Measurements from ENCODE around the gene NIPA2. TPM values are rescaled to one million over a fixed set of nuclear protein-coding genes. Genes with fewer than 3 reads are reported as not detected.
A peak's percentile ranks its signal among the peaks of the same experiment; 100 is the strongest.

Gene NIPA2
- total RNA-seq, 1 donor from 2014 or later = 51.5 TPM

DNA sequence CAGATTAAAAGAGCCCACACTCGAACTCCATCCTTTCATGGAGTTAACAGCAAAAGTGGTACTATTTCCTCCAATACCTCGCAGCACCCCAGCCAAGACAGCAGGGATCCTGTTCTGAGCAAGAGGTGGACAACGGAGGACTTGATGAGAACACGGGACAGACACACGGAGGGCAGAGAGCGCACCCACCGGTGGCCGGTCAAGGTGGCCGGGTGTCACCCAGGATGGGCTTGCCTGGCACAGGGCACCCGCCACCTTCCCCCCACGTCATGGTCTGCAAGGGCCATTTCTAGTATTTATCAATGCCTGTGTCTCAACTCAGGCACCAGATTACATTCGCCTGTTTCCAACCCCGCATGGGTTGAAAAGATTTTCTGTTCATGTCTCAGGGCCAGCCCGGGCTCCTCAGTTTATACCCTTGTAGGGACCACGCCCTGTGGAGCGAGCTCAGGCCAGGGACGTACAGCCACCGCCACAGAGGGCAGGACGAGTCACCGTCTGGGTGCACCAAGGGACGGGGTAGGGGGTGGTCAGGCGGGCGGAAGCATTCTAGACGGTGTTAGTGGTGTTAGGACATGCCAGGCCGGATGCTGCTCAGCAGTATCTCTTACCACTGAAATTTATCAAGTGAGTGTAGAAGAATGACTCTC is 77.5 kb downstream of the NIPA2 start:
- Histone ChIP-seq H3K9me3 (ENCODE audit: low read depth) (no peaks in the 10 kb centered on the region), H4K20me1 (ENCODE audit: low read depth) (no peaks in the 10 kb centered on the region), H3K4me2 (no peak overlapping the region), H3K4me1 (no peaks in the 10 kb centered on the region), H3F3A (ENCODE audit: low read depth) (no peaks in the 10 kb centered on the region), H3K27ac (no peak overlapping the region), H3K36me3 (no peaks in the 10 kb centered on the region), H3K79me2 (ENCODE audit: low read depth) (no peaks in the 10 kb centered on the region), H3K27me3 (no peaks in the 10 kb centered on the region), H3K9ac (no peak overlapping the region), H2AFZ (replicated peaks) (no peak overlapping the region), H3K4me3 (no peak overlapping the region)
- Mint-ChIP-seq H3K9me3 (no peaks in the 10 kb centered on the region), H3K27ac (peak overlapping the region; percentile 72), H3K36me3 (peaks cover 29% of the 10 kb centered on the region), H3K4me3 (no peak overlapping the region), H3K4me1 (no peaks in the 10 kb centered on the region), H3K27me3 (ENCODE audit: insufficient read depth, low read depth) (peaks cover 3% of the 10 kb centered on the region)
- TF ChIP-seq, protein P1, sequence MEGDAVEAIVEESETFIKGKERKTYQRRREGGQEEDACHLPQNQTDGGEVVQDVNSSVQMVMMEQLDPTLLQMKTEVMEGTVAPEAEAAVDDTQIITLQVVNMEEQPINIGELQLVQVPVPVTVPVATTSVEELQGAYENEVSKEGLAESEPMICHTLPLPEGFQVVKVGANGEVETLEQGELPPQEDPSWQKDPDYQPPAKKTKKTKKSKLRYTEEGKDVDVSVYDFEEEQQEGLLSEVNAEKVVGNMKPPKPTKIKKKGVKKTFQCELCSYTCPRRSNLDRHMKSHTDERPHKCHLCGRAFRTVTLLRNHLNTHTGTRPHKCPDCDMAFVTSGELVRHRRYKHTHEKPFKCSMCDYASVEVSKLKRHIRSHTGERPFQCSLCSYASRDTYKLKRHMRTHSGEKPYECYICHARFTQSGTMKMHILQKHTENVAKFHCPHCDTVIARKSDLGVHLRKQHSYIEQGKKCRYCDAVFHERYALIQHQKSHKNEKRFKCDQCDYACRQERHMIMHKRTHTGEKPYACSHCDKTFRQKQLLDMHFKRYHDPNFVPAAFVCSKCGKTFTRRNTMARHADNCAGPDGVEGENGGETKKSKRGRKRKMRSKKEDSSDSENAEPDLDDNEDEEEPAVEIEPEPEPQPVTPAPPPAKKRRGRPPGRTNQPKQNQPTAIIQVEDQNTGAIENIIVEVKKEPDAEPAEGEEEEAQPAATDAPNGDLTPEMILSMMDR (IDR thresholded peaks at IDR 0.05) = no peak
- no peak for TF ChIP-seq EZH2phosphoT487 (IDR thresholded peaks at IDR 0.05)
- TF ChIP-seq EZH2 (IDR thresholded peaks at IDR 0.05) = no peak
- no peak for DNase-seq (ENCODE audit: low spot score)

DNA sequence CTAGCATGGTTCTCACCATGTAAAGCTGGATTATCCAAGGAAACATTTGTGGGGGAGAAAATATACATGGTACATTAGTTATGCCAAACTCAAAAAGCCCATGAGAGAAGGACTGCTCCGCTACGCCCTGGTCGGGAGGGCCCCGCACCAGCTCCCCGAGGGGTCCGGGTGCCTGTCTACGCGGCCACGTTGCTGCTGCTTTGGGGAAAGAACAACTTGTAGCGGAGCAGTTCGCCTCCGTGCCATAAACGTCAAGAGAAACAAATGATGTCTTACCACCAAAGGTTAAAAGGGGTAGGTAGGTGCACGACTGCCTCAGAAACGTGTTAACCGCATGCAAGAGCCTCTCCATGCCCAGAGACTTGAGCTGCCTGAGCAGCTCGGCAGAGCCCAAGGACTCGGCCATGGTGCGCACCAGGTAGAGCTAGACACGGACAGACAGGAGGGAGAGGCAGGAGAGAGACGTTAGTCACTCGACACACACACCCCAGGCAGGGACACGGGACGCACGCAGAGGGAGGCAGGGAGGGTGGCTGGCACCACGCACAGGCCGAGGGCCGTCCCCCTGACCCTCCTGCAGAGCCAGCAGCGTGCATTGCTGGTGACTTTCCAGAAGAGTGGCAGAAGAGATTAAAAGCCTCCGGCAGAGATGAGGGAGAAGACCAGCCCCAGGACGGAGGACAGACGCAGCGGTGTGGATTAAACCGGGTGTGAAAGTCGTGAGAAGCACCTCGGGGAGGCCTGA is 78.3 kb downstream of the NIPA2 start:
- no peak overlapping the region for H3K4me3 Mint-ChIP-seq
- H3K36me3 ChIP-seq = no peaks in the 10 kb centered on the region
- H3K27me3 ChIP-seq = no peaks in the 10 kb centered on the region
- no peak for DNase-seq (ENCODE audit: low spot score)
- no peak overlapping the region for H3K4me2 ChIP-seq
- H3K9me3 Mint-ChIP-seq = no peaks in the 10 kb centered on the region
- no peaks in the 10 kb centered on the region for H3K9me3 ChIP-seq (ENCODE audit: low read depth)
- no peaks in the 10 kb centered on the region for H3K4me1 ChIP-seq
- no peaks in the 10 kb centered on the region for H3K79me2 ChIP-seq (ENCODE audit: low read depth)
- no peak overlapping the region for H3K4me3 ChIP-seq
- H4K20me1 ChIP-seq (ENCODE audit: low read depth) = no peaks in the 10 kb centered on the region
- H3K27ac ChIP-seq = no peak overlapping the region
- no peak overlapping the region for H2AFZ ChIP-seq (replicated peaks)
- TF ChIP-seq EZH2phosphoT487 (IDR thresholded peaks at IDR 0.05) (no peak), EZH2 (IDR thresholded peaks at IDR 0.05) (no peak)
- TF ChIP-seq, protein P1 (IDR thresholded peaks at IDR 0.05) = no peak
- H3F3A ChIP-seq (ENCODE audit: low read depth) = no peaks in the 10 kb centered on the region
- H3K36me3 Mint-ChIP-seq = peaks cover 29% of the 10 kb centered on the region
- no peak overlapping the region for H3K27ac Mint-ChIP-seq
- no peak overlapping the region for H3K9ac ChIP-seq
- H3K27me3 Mint-ChIP-seq (ENCODE audit: insufficient read depth, low read depth) = peaks cover 3% of the 10 kb centered on the region
- no peaks in the 10 kb centered on the region for H3K4me1 Mint-ChIP-seq

DNA sequence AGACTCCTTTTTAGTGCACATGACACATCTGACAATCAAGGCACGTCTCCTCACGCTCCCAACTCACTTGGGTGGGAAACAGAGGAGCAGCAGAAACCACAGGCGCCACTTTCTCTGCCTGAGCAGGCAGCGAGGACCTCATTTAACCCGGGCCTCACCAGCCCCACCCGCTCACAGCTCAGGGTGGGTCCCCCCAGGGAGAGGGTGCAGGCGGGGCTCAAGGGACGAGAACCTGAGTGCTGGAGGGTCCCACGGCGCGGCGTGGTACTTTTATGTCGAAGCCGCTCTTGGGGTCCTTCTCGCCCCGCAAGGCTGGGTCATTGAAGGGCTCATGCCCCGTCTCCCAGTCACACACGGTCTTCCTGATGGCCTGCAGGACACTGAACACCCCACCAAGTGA is 79.1 kb downstream of the NIPA2 start:
- H3K4me2 ChIP-seq = no peak overlapping the region
- no peaks in the 10 kb centered on the region for H3K9me3 ChIP-seq (ENCODE audit: low read depth)
- H3K27ac ChIP-seq = no peak overlapping the region
- H3F3A ChIP-seq (ENCODE audit: low read depth) = no peaks in the 10 kb centered on the region
- H4K20me1 ChIP-seq (ENCODE audit: low read depth) = no peaks in the 10 kb centered on the region
- Mint-ChIP-seq H3K9me3 (no peaks in the 10 kb centered on the region), H3K4me3 (no peak overlapping the region), H3K27ac (no peak overlapping the region), H3K4me1 (no peaks in the 10 kb centered on the region), H3K36me3 (peaks cover 26% of the 10 kb centered on the region), H3K27me3 (ENCODE audit: insufficient read depth, low read depth) (peaks cover 3% of the 10 kb centered on the region)
- H2AFZ ChIP-seq (replicated peaks) = no peak overlapping the region
- H3K79me2 ChIP-seq (ENCODE audit: low read depth) = no peaks in the 10 kb centered on the region
- no peak overlapping the region for H3K9ac ChIP-seq
- TF ChIP-seq, protein P1 (IDR thresholded peaks at IDR 0.05) = no peak
- TF ChIP-seq EZH2phosphoT487 (IDR thresholded peaks at IDR 0.05) = no peak
- TF ChIP-seq EZH2 (IDR thresholded peaks at IDR 0.05) = no peak
- no peaks in the 10 kb centered on the region for H3K4me1 ChIP-seq
- H3K36me3 ChIP-seq = no peaks in the 10 kb centered on the region
- no peak overlapping the region for H3K4me3 ChIP-seq
- H3K27me3 ChIP-seq = no peaks in the 10 kb centered on the region
- DNase-seq (ENCODE audit: low spot score) = no peak

Other genes starting within 250 kb of the NIPA2 start
- gene NIPA1, start 52.0 kb upstream of the NIPA2 start, total RNA-seq (ENCODE audit: low replicate concordance) = 17.2 and 18.8 TPM in 2 replicates
- 94.6 and 112 TPM in 2 replicates for gene CYFIP1, start 141.7 kb downstream of the NIPA2 start, total RNA-seq (ENCODE audit: low replicate concordance)
- 23.8 and 34.3 TPM in 2 replicates for gene TUBGCP5, start 200.9 kb downstream of the NIPA2 start, total RNA-seq (ENCODE audit: low replicate concordance)

All from neural progenitor cell (in vitro differentiated cells).